Activated CD4-positive, alpha-beta T cell treated with anti-CD3 and anti-CD28 coated beads, Interleukin-2, amount 50 U/mL, for 4 hours (primary cell): ENCODE data around the gene SMPD1.
"Not testable (repeated sequence)": the region's sequence is repeated elsewhere in the genome, so short reads cannot be mapped to it uniquely, and the experiment has no call there.

Experiments
- DNase-seq, 2 experiments: peaks; one replicate each; pipeline ENCODE4 v3.0.0-alpha.2; 2020

The SMPD1 gene

DNA sequence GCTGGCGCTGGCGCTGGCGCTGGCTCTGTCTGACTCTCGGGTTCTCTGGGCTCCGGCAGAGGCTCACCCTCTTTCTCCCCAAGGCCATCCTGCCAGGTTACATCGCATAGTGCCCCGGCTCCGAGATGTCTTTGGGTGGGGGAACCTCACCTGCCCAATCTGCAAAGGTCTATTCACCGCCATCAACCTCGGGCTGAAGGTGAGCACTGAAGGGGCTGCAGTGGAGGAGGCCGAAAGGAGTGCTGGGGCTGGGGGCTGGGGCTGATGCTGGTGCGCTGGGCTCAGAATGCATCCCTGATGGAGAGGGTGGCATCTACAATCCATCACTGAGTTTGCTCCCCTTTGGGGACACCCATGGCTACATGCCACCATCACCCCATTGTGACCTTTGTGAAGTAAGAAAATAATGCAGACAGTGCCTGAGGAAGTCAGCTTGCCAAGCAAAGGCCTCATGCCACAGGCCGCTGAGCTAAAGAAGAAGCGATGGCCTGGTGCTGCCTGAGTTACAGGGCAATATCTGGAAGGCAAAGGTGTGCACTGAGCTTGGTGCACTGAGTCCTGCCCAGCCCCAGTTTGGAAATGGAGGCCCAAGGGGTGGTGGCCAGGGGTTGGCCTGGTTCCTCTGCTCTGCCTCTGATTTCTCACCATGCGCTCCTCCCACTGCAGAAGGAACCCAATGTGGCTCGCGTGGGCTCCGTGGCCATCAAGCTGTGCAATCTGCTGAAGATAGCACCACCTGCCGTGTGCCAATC, 620 bp downstream of the SMPD1 start:
- DNase-seq = no peak

- no peak for DNase-seq
These were observed 1.4 kb downstream of the SMPD1 start for GRCh38 chr11:6391537-6392134.

- not testable (repeated sequence) for DNase-seq
These were observed 2.0 kb downstream of the SMPD1 start for GRCh38 chr11:6392251-6392650.

- DNase-seq = no peak
These were observed 3.9 kb downstream of the SMPD1 start for GRCh38 chr11:6393989-6394670.

DNA sequence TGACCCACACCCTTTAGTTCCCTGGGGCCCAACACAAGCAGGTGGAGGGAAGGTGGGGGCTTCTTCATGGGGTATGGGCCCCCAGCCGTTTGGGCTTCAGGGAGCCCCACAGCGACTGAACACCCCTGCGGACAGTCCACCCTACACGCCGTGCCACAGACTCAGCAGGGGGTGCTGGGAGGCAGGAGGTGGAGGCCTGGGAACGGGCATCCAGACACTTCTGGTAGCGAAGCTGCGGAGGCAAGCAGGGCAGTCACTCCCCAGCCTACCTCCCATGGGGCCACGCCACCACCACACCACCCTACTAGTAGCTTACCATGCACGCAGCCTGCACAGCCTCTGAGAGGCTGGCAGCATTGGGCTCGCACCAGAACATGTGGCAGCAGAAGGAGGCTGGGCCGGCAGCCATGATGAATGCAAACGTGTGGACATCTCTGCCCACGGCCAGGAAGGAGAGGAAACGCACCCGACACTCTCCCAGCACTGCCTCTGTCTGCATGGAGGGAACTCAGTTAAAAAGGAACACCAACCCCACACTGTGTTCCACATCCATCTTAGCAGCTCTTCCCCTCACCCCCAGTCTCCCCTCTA, 5.3 kb downstream of the SMPD1 start:
- no peak for DNase-seq

- DNase-seq = no peak
These were observed 6.9 kb downstream of the SMPD1 start for GRCh38 chr11:6397156-6397555.

DNA sequence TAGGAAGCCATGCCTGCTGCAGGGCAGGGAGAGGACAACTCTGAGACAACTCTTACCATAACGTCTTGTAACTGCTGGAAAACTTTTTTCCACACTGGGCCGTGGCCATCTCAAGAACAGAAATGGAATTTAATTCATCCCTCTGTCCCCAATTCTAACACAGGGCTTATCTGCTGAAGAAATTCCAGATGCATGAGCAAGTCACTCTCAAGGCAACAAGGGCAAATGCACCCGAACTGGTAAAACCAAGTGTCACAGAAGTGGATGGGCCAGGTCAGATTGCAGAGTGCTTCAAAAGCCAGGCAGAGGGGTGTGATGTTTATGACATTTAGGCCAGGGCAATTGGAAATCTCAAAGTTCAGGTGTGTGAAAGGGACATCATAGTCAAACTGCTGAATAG, 7.4 kb downstream of the SMPD1 start:
- no peak for DNase-seq

DNA sequence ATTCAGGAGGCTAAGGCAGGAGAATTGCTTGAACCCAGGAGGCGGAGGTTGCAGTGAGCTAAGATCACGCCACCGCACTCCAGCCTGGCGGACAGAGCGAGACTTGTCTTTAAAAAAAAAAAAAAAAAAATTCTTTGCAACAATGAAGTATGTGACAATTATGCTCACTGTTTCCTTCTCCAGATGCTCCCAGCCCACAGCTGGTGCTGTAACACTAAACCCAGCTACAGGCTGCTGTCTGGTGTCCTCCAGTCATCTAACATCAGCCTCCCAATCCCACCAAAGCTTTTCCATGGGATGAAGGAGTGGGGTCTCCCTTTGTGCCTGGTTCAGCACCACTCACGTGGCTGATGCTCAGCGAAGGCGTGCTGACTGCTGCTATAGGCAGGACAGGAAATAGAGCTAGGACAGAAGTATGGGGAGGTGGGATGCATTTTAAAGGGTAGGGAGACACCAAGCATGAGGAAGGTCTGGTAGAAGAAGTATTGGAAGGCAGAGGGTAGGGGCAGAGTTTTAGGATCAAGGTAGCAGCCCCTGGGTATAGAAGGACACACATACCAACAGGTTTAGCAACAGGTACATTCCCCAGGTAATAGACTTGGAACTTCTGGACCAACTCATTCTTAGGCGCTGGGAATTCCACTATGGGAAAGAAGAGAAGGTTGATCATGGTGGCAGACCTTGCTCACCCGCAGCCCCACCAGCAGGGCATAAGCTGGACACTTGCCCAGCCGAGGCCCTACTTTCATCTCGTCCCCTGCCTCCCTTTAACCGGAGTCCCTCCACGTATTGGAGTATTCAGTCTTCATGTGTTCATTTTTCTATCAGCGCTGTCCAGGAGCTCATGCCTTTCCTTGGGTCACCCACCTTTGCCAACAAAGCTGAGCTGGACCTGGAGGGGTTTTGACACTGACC, 10.4 kb downstream of the SMPD1 start:
- no peak for DNase-seq

DNA sequence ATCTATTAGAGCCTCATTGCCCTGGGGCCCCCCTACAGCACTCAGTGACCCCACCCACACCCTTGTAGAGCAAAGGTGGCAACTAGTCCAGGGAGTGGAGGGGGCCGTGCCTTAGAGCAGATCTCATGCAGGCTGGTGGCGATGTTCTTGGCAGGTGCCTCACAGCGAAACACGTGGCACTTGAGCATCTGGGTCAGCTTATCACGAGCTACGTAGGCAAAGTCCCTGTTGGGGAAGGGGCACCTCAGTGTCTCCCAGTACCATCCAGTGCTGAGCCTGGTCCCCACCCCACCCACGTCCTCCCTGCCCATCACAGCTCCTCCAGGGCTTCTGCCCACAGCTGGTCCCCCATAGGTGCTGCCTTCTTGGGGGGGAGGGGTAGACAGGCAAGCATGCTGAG, 11.2 kb downstream of the SMPD1 start:
- no peak for DNase-seq

DNA sequence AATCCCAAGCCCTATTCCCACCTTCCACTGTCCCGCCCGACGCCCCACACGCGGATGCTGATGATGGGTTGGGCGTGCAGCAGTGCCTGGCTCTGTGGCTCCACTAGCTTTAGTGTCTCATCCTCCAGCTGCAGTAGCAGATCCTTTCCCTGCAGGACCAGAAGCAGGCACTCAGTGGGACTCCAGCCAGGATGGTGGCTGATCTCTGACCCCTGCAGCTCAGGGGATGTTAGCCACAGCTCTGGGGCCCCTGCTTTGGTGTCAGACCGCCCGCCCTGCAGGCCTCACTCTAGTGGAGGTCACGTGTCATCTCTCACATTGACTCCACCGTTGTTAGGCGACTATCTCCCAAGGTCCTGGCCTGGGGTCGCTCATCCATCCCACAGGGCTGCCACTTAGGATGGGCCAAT, 11.8 kb downstream of the SMPD1 start:
- no peak for DNase-seq

- DNase-seq = peak; percentile 30 to 40
These were observed 12.3 kb downstream of the SMPD1 start for GRCh38 chr11:6402561-6402981.

DNA sequence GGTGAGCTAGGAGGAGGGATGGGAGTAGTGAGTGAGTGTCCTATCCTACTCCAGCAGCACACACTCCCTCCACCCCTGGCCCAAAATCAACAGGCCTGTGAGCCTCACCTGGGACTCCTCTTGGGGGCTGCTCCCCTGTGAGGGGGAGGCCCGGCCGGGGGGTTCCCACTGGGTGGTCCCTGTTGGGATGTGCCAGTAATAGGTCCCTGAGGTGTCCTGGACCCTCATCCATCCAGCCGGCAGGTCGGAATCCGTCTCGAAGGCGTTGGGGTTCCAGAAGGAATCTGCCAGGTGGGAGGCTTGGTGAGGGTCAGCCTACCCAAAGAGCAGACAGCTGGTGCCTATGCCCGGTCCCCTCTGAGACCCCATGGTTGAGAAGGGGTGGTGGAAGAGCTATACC, 13.3 kb downstream of the SMPD1 start:
- DNase-seq = no peak

DNA sequence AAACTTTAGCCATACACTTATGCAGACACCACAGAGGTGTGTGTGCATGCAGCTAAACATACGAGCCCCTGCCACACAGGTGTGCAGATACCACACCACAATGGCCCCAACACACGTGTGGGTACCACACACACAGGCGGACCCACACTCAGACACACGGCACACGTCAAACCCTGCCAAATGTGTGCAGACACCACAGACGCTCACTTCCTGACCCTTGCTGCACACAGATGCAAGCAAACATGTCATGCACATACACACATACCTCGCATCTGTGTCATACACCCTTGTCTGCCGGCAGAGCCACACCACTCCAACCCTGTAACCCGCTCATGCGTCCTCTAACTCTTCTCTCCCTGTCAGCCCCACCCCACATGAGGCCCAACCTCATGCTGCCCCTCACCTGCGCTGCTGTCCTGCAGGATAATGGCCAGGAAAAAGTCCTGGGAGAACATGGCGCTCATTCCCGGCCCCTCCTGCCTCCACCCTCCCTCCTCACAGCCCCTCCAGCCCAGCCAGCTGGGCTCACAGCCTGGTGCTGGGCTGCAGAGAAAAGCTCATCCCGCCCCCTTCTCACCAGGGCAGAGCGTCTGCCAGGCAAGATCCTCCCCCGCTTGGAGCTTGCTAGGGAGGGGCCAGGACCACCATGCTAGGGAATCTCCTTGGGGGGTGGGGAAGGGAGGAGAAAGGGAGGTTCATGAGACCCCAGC, 14.2 kb downstream of the SMPD1 start:
- no peak for DNase-seq

GRCh38 chr11:6405052-6405667, 14.9 kb downstream of the SMPD1 start:
- DNase-seq = no peak

DNA sequence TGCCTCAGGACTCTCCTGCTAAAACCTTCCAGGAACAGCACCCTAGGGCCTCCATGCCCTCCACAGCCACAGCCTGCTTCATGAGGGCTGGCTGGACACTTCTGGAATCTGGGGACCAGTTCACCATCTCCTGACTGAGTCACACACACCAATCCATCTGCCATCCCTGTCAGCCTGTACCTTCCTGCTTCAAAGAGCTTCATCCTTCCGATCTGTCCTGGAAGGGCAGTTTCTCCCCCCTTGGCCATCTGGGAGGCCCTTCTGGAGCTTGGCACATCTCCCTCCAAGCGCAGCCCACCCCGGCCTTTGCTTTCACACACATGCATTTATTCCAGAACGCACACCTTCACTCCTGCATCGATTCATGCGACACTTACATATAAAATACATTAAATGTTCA, 15.6 kb downstream of the SMPD1 start:
- no peak for DNase-seq

DNA sequence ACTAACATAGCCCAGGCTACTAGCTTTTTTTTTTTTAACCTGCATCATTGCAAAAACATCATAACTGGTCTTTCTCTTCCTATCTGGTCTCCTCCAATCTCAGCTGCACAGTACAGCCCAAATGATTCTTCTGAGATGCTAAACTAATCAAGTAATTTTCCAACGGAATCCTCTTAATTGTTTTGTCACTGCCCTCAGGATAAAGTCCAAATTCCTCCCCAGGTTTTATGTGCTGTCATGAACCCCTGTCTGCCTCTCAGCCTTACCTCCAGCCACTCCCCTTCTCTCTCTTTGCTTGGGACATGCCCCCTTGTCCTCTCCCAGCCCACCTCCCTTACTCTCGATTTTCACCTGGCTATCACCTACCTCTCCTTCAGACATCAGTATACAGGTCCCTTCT, 16.1 kb downstream of the SMPD1 start:
- DNase-seq = no peak

DNA sequence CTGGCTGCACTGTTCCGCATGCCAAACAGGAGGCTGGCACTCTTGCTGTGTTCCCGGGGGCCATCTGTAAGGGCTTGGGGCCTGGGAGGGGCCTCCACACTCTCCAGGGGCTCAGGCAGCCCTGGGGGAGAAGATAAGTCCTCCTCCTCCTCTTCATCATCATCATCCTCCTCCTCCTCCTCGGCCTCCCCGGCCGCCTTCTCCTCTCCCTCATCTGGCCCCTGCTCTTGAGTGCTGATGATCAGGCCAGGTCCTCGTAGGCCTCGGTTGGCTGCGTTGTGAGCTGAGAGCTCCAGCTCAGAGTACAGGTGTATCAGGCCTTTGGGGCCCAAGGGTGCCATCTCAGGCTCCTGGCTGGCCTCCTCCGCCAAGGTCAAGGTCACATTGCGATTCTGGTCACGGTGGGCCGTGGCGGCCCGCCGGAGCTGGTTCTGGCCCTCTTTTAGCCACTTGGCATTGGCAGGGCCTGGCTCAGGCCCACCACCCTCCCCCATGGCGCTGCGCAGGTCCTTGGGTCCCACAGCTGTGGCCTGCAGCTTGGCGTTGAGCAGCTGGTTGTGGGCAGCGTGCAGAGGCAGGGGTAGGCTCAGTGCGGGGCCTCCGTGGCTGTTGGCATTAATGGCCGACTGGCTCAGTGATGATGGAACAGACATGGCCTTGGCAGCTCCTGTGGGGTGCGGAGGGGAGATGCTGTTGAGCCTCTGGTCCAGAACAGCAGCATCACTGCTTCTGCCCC, 20.6 kb downstream of the SMPD1 start:
- no peak for DNase-seq

GRCh38 chr11:6411594-6412031, 21.3 kb downstream of the SMPD1 start:
- no peak for DNase-seq

DNA sequence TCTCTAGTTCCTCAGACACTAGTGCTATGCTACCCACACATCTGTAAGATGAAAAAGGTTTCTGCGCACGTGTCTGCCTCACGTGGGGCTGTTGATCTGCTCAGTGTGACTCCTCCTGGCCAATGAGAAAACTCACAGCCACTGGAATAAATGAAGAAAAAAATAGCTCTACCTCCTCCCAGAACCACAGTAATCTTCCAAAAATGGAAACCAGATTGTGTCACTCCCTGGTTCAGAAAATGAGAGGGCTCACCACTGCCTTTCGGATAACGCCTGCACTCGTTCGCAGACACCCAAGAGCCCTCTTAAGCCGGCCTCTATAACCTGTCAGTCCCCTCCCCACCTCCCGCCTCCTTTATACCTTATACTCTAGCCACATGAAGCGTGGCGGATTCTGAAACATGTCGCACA, 23.5 kb downstream of the SMPD1 start:
- peak; percentile 62 to 64 for DNase-seq

GRCh38 chr11:6414874-6415328, 24.6 kb downstream of the SMPD1 start:
- no peak for DNase-seq

- DNase-seq = no peak
These were observed 25.5 kb downstream of the SMPD1 start for GRCh38 chr11:6415797-6416196.
